Keratinocyte (primary cell): ENCODE data around the gene HELZ. TPM values are rescaled to one million over a fixed set of nuclear protein-coding genes. Genes with fewer than 3 reads are reported as not detected.
"Not testable (repeated sequence)": the region's sequence is repeated elsewhere in the genome, so short reads cannot be mapped to it uniquely, and the experiment has no call there.

ENCODE experiments used
- DNase-seq: peaks from one replicate; pipeline ENCODE4 v3.0.0-alpha.2; 2011; ENCODE audit warnings: low read depth, missing footprints, low spot score
- FAIRE-seq: peaks from 2 replicates; lab custom pipeline; 2011; peaks lifted over from hg19 to GRCh38; lab: Jason Lieb, UNC
- H2AFZ ChIP-seq: 2 replicates; pipeline ENCODE4 v1.6.0; 2012; ENCODE audit warnings: low read length, control low read depth, inconsistent platforms; ENCODE audit not compliant: control insufficient read depth
- H3K27ac ChIP-seq: 2 replicates; pipeline ENCODE4 v1.5.1; 2011; ENCODE audit warnings: low read length; ENCODE audit not compliant: control insufficient read depth, insufficient read depth
- H3K27me3 ChIP-seq: 3 replicates; pipeline ENCODE4 v1.6.0; 2011; ENCODE audit warnings: low read length; ENCODE audit not compliant: control insufficient read depth, insufficient read depth; ENCODE audit errors: extremely low read depth
- H3K36me3 ChIP-seq, 2 experiments: 2 replicates in 1 of 2; 3 replicates in 1 of 2; pipeline ENCODE4 v1.5.1; 2011; ENCODE audit warnings: low read length in 2 of 2, mild to moderate bottlenecking in 1 of 2; ENCODE audit not compliant: control insufficient read depth in 2 of 2, insufficient read depth in 2 of 2; ENCODE audit errors: extremely low read depth in 1 of 2
- H3K4me1 ChIP-seq: 3 replicates; pipeline ENCODE4 v1.5.1; 2011; ENCODE audit warnings: low read length; ENCODE audit not compliant: control insufficient read depth, insufficient read depth; ENCODE audit errors: extremely low read depth
- H3K4me2 ChIP-seq: 3 replicates; pipeline ENCODE4 v1.6.0; 2011; ENCODE audit warnings: low read depth, low read length; ENCODE audit not compliant: control insufficient read depth, insufficient read depth; ENCODE audit errors: extremely low read depth
- H3K4me3 ChIP-seq, 3 experiments: fragments of 200-600 bp in 1 of 3; sonication (generic) in 1 of 3; 2 replicates in 2 of 3; 3 replicates in 1 of 3; pipeline ENCODE4 v1.5.1; 2011 to 2016; ENCODE audit warnings: low read length in 3 of 3, mild to moderate bottlenecking in 3 of 3, control low read depth in 2 of 3, inconsistent platforms in 1 of 3, low read depth in 1 of 3, mixed read lengths in 1 of 3, mixed run types in 1 of 3, moderate library complexity in 1 of 3; ENCODE audit not compliant: control insufficient read depth in 2 of 3, insufficient read depth in 2 of 3; ENCODE audit errors: extremely low read depth in 1 of 3
- H3K79me2 ChIP-seq: 2 replicates; pipeline ENCODE4 v1.6.0; 2012; ENCODE audit warnings: low read length; ENCODE audit not compliant: control insufficient read depth, insufficient read depth
- H3K9ac ChIP-seq: 3 replicates; pipeline ENCODE4 v1.6.0; 2011; ENCODE audit warnings: low read length; ENCODE audit not compliant: control insufficient read depth, insufficient read depth; ENCODE audit errors: extremely low read depth
- H3K9me1 ChIP-seq: 3 replicates; pipeline ENCODE4 v1.6.0; 2011; ENCODE audit warnings: low read length; ENCODE audit not compliant: control insufficient read depth, insufficient read depth; ENCODE audit errors: extremely low read depth
- H3K9me3 ChIP-seq: 2 replicates; pipeline ENCODE4 v1.5.1; 2012; ENCODE audit warnings: low read depth, low read length; ENCODE audit not compliant: control insufficient read depth
- H4K20me1 ChIP-seq: 3 replicates; pipeline ENCODE4 v1.6.0; 2011; ENCODE audit warnings: low read length; ENCODE audit not compliant: control insufficient read depth, insufficient read depth; ENCODE audit errors: extremely low read depth
- EZH2 ChIP-seq: IDR thresholded peaks from one replicate; pipeline ENCODE4 v1.6.1; 2012; ENCODE audit warnings: inconsistent platforms, mild to moderate bottlenecking, low read length, moderate library complexity
- dilution Hi-C: fragments of 300-500 bp; cut with MboI; formaldehyde crosslinking; loops from one replicate; pipeline ENCODE4 v1.7.0; 2020; ENCODE audit warnings: low sequenced_read_pairs; ENCODE audit not compliant: extremely low pct_ligation_motif_present
- polyA plus RNA-seq, 5 experiments: library from polyadenylated mRNA; depleted of rRNA in 3 of 5; stranded (reverse) in 3 of 5; stranded (forward) in 1 of 5; unstranded in 1 of 5; fragments of >200 nt; gene quantifications; 1 replicate in 1 of 5; 2 replicates in 3 of 5; 3 replicates in 1 of 5; pipeline versions ENCODE4 v1.2.1 to v1.2.3, GENCODE V29; 2011 to 2012; ENCODE audit warnings: missing spikeins in 2 of 5, low read depth in 1 of 5, low replicate concordance in 1 of 5
- TF ChIP-seq, protein P1 (sequence below), 3 experiments: IDR thresholded peaks in 1 of 3; conservative IDR thresholded peaks in 1 of 3; optimal IDR thresholded peaks in 1 of 3; 2 replicates in 2 of 3; 3 replicates in 1 of 3; pipeline versions ENCODE3 to v1.5.1; 2011; ENCODE audit warnings: low read length in 3 of 3, mild to moderate bottlenecking in 3 of 3, moderate library complexity in 2 of 3, control low read depth in 1 of 3, inconsistent platforms in 1 of 3; ENCODE audit not compliant: insufficient read depth in 2 of 3; ENCODE audit errors: extremely low read depth in 1 of 3

Gene HELZ
- polyA plus RNA-seq, 1 donor (not counting 4 experiments of a cell fraction or from before 2014, with no cell fraction given) = 18.2 TPM

DNA sequence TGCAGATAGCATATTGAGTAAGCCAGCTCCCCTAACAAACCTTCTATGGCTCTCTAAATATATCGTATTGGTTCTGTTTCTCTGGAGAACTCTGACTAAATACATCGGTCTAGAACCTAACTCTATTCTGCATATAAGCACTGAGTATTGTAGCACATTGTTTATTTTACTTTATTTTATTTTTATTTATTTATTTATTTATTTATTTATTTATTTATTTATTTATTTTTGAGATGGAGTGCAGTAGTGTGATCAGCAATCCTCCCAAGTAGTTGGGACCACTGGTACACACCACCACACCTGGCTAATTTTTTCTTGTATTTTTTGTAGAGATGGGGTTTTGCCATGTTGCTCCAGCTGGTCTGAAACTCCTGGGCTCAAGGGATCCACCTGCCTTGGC, 28.9 kb upstream of the HELZ start:
- no peaks in the 10 kb centered on the region for H3K36me3 ChIP-seq
- H3K4me2 ChIP-seq = no peak overlapping the region
- no peak overlapping the region for H3K9ac ChIP-seq
- dilution Hi-C loops = no loop called here
- TF ChIP-seq EZH2 = no peak
- TF ChIP-seq, protein P1, sequence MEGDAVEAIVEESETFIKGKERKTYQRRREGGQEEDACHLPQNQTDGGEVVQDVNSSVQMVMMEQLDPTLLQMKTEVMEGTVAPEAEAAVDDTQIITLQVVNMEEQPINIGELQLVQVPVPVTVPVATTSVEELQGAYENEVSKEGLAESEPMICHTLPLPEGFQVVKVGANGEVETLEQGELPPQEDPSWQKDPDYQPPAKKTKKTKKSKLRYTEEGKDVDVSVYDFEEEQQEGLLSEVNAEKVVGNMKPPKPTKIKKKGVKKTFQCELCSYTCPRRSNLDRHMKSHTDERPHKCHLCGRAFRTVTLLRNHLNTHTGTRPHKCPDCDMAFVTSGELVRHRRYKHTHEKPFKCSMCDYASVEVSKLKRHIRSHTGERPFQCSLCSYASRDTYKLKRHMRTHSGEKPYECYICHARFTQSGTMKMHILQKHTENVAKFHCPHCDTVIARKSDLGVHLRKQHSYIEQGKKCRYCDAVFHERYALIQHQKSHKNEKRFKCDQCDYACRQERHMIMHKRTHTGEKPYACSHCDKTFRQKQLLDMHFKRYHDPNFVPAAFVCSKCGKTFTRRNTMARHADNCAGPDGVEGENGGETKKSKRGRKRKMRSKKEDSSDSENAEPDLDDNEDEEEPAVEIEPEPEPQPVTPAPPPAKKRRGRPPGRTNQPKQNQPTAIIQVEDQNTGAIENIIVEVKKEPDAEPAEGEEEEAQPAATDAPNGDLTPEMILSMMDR (optimal IDR thresholded peaks at IDR 0.05 in 1 of 3, IDR thresholded peaks at IDR 0.05 in 1 of 3, conservative IDR thresholded peaks at IDR 0.05 in 1 of 3; ENCODE audit: extremely low read depth in 1 of 3, insufficient read depth in 2 of 3, low read length in 3 of 3) = no peak
- H4K20me1 ChIP-seq = no peaks in the 10 kb centered on the region
- no peak overlapping the region for H3K27ac ChIP-seq
- DNase-seq (no peak), FAIRE-seq (no peak)
- no peaks in the 10 kb centered on the region for H3K27me3 ChIP-seq
- H3K4me3 ChIP-seq = no peak overlapping the region
- H3K9me1 ChIP-seq = no peaks in the 10 kb centered on the region
- no peak overlapping the region for H2AFZ ChIP-seq
- no peaks in the 10 kb centered on the region for H3K4me1 ChIP-seq
- H3K79me2 ChIP-seq = no peaks in the 10 kb centered on the region
- H3K9me3 ChIP-seq = no peaks in the 10 kb centered on the region

GRCh38 chr17:67272312-67273047, 27.5 kb upstream of the HELZ start:
- Histone ChIP-seq H3K9me3 (no peaks in the 10 kb centered on the region), H3K4me2 (no peak overlapping the region), H3K36me3 (no peaks in the 10 kb centered on the region), H3K27me3 (no peaks in the 10 kb centered on the region), H3K9ac (no peak overlapping the region), H3K9me1 (no peaks in the 10 kb centered on the region), H4K20me1 (no peaks in the 10 kb centered on the region), H3K79me2 (no peaks in the 10 kb centered on the region), H3K4me3 (no peak overlapping the region), H3K27ac (no peak overlapping the region), H2AFZ (no peak overlapping the region), H3K4me1 (no peaks in the 10 kb centered on the region)
- no peak for DNase-seq
- FAIRE-seq = no peak
- dilution Hi-C loops = no loop called here
- TF ChIP-seq, protein P1 (optimal IDR thresholded peaks at IDR 0.05 in 1 of 3, IDR thresholded peaks at IDR 0.05 in 1 of 3, conservative IDR thresholded peaks at IDR 0.05 in 1 of 3; ENCODE audit: extremely low read depth in 1 of 3, insufficient read depth in 2 of 3, low read length in 3 of 3) = peak in 1 of 3 experiments; percentile 7
- no peak for TF ChIP-seq EZH2

DNA sequence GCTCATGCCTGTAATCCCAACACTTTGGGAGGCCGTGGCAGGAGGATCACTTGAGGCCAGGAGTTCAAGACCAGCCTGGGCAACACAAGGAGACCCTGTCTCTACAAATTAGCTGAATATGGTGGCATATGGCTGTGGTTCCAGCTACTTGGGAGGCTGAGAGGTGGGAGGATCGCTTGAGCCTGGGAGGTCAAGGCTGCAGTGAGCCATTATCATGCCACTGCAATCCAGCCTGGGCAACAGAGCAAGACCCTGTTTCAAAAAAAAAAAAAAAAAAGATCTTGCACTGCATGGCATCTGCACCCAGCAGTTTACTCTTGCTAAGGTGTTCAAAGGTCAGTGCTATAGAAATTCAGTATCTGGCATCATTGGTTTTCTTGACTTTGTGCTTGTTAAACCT, 26.2 kb upstream of the HELZ start:
- H3K4me1 ChIP-seq, H3K27ac ChIP-seq, H3K4me2 ChIP-seq, H3K9me3 ChIP-seq, H4K20me1 ChIP-seq, H3K36me3 ChIP-seq, H3K9me1 ChIP-seq, H3K9ac ChIP-seq, H3K4me3 ChIP-seq, H3K79me2 ChIP-seq, dilution Hi-C loops, FAIRE-seq, H3K27me3 ChIP-seq, DNase-seq, H2AFZ ChIP-seq: not testable (repeated sequence)
